Measurements from ENCODE around the gene KRTAP9-1.
A peak's percentile ranks its signal among the peaks of the same experiment; 100 is the strongest.

The KRTAP9-1 gene

DNA sequence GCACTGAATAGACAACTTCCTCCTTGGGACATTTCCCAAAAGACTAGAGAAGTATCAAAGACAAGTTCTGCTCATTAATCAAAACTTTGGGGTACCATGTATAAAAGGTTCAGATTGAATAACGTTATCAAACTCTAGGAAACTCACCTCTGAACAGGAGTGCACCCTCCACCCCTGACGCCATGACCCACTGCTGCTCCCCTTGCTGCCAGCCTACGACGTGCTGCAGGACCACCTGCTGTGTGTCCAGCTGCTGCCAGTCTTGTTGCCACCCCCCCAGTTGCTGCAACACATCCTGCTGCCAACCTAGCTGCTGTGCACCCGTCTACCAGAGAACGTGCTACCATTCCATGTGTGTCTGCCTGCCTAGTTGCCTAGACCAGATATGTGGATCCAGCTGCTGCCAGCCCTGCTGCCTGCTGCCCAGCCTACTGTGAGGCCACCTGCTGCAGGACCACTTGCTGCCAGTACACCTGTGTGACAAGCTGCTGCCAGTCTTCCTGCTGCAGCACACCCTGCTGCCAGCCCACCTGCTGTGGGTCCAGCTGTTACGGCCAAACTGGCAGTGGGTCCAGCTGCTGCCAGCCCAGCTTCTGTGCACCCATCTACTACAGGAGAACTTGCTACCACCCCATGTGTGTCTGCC, 23.0 kb downstream of the KRTAP9-1 start:
- no peak for DNase-seq
- no peak overlapping the region for H2AK5ac ChIP-seq (ENCODE audit: low read length)
- no peak overlapping the region for H2BK5ac ChIP-seq (ENCODE audit: low read depth, low read length, poor library complexity)
- H3K36me3 ChIP-seq (ENCODE audit: control insufficient read depth in 1 of 2, insufficient read depth in 2 of 2, low read length in 2 of 2) = no peaks in the 10 kb centered on the region
- H2BK12ac ChIP-seq (ENCODE audit: low read length) = no peak overlapping the region
- H4K91ac ChIP-seq (ENCODE audit: low read depth, low read length) = no peak overlapping the region
- H4K8ac ChIP-seq (ENCODE audit: low read depth, low read length) = no peak overlapping the region
- no peak overlapping the region for H3K27ac ChIP-seq (ENCODE audit: low read depth, low read length)
- peak overlapping the region; percentile 10 for H3K4me3 ChIP-seq (ENCODE audit: low read depth, low read length)
- H2AFZ ChIP-seq (ENCODE audit: insufficient read depth, low read length, poor library complexity) = no peak overlapping the region
- H3K14ac ChIP-seq (ENCODE audit: low read length) = no peak overlapping the region
- no peak overlapping the region for H2BK120ac ChIP-seq (ENCODE audit: insufficient read depth, low read length, poor library complexity)
- H3K18ac ChIP-seq (ENCODE audit: low read length) = no peak overlapping the region
- no peak overlapping the region for H3K4me2 ChIP-seq (ENCODE audit: low read length)
- no CpG with 5 or more reads among the region's 7 CpGs for WGBS (ENCODE audit: extremely low coverage, insufficient coverage, insufficient read length)
- no peaks in the 10 kb centered on the region for H3K4me1 ChIP-seq (ENCODE audit: control insufficient read depth in 1 of 2, insufficient read depth in 2 of 2, low read length in 2 of 2)
- H3K27me3 ChIP-seq (ENCODE audit: insufficient read depth, low read length) = no peaks in the 10 kb centered on the region
- H3K9ac ChIP-seq (ENCODE audit: low read length) = no peak overlapping the region
- no peaks in the 10 kb centered on the region for H3K79me1 ChIP-seq (ENCODE audit: low read length)
- H3K4ac ChIP-seq (ENCODE audit: low read depth, low read length) = no peak overlapping the region
- H3K9me3 ChIP-seq (ENCODE audit: insufficient read depth, low read depth, low read length) = no peaks in the 10 kb centered on the region
- H3K79me2 ChIP-seq (ENCODE audit: control insufficient read depth, insufficient read depth, low read length, poor library complexity) = no peaks in the 10 kb centered on the region
- no peak overlapping the region for H4K12ac ChIP-seq (ENCODE audit: low read depth, low read length)
- H3K23ac ChIP-seq (ENCODE audit: low read length) = no peak overlapping the region

DNA sequence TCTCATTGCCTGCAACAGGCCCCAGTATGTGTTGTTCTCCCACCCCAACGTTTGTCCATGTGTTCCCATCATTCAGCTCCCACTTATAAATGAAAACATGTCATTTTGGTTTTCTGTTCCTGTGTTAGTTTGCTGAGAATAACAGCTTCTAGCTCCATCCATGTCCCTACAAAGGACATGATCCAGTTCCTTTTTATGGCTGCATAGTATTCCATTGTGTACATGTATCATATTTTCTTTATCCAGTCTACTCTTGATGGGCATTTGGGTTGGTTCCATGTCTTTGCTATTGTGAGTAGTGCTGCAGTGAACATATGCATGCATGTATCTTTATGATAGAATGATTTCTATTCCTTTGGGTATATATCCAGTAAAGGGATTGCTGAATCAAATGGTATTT, 26.0 kb downstream of the KRTAP9-1 start:
- no peak overlapping the region for H2AFZ ChIP-seq (ENCODE audit: insufficient read depth, low read length, poor library complexity)
- H3K4me3 ChIP-seq (ENCODE audit: low read depth, low read length) = no peak overlapping the region
- no peak overlapping the region for H3K27ac ChIP-seq (ENCODE audit: low read depth, low read length)
- no CpG with 5 or more reads among the region's 1 CpG for WGBS (ENCODE audit: extremely low coverage, insufficient coverage, insufficient read length)
- no peak overlapping the region for H2BK5ac ChIP-seq (ENCODE audit: low read depth, low read length, poor library complexity)
- no peak overlapping the region for H3K9ac ChIP-seq (ENCODE audit: low read length)
- no peak for DNase-seq
- no peaks in the 10 kb centered on the region for H3K9me3 ChIP-seq (ENCODE audit: insufficient read depth, low read depth, low read length)
- no peaks in the 10 kb centered on the region for H3K36me3 ChIP-seq (ENCODE audit: control insufficient read depth in 1 of 2, insufficient read depth in 2 of 2, low read length in 2 of 2)
- H3K4me1 ChIP-seq (ENCODE audit: control insufficient read depth in 1 of 2, insufficient read depth in 2 of 2, low read length in 2 of 2) = no peaks in the 10 kb centered on the region
- no peak overlapping the region for H2BK120ac ChIP-seq (ENCODE audit: insufficient read depth, low read length, poor library complexity)
- H2BK12ac ChIP-seq (ENCODE audit: low read length) = no peak overlapping the region
- no peaks in the 10 kb centered on the region for H3K27me3 ChIP-seq (ENCODE audit: insufficient read depth, low read length)
- no peaks in the 10 kb centered on the region for H3K79me2 ChIP-seq (ENCODE audit: control insufficient read depth, insufficient read depth, low read length, poor library complexity)
- no peak overlapping the region for H3K4me2 ChIP-seq (ENCODE audit: low read length)
- H2AK5ac ChIP-seq (ENCODE audit: low read length) = no peak overlapping the region
- no peak overlapping the region for H4K91ac ChIP-seq (ENCODE audit: low read depth, low read length)
- H3K79me1 ChIP-seq (ENCODE audit: low read length) = no peaks in the 10 kb centered on the region
- no peak overlapping the region for H3K18ac ChIP-seq (ENCODE audit: low read length)
- no peak overlapping the region for H4K12ac ChIP-seq (ENCODE audit: low read depth, low read length)
- H3K23ac ChIP-seq (ENCODE audit: low read length) = no peak overlapping the region
- no peak overlapping the region for H3K4ac ChIP-seq (ENCODE audit: low read depth, low read length)
- no peak overlapping the region for H3K14ac ChIP-seq (ENCODE audit: low read length)
- H4K8ac ChIP-seq (ENCODE audit: low read depth, low read length) = no peak overlapping the region

GRCh38 chr17:41223821-41224220, 34.1 kb downstream of the KRTAP9-1 start:
- no peak overlapping the region for H2AK5ac ChIP-seq (ENCODE audit: low read length)
- H3K4ac ChIP-seq (ENCODE audit: low read depth, low read length) = no peak overlapping the region
- no peak overlapping the region for H2AFZ ChIP-seq (ENCODE audit: insufficient read depth, low read length, poor library complexity)
- no peak overlapping the region for H2BK5ac ChIP-seq (ENCODE audit: low read depth, low read length, poor library complexity)
- no peaks in the 10 kb centered on the region for H3K79me2 ChIP-seq (ENCODE audit: control insufficient read depth, insufficient read depth, low read length, poor library complexity)
- no peak overlapping the region for H3K14ac ChIP-seq (ENCODE audit: low read length)
- H2BK120ac ChIP-seq (ENCODE audit: insufficient read depth, low read length, poor library complexity) = no peak overlapping the region
- no peaks in the 10 kb centered on the region for H3K27me3 ChIP-seq (ENCODE audit: insufficient read depth, low read length)
- no peaks in the 10 kb centered on the region for H3K36me3 ChIP-seq (ENCODE audit: control insufficient read depth in 1 of 2, insufficient read depth in 2 of 2, low read length in 2 of 2)
- H3K9ac ChIP-seq (ENCODE audit: low read length) = no peak overlapping the region
- no peak overlapping the region for H3K27ac ChIP-seq (ENCODE audit: low read depth, low read length)
- H3K4me1 ChIP-seq (ENCODE audit: control insufficient read depth in 1 of 2, insufficient read depth in 2 of 2, low read length in 2 of 2) = no peaks in the 10 kb centered on the region
- no CpG with 5 or more reads among the region's 2 CpGs for WGBS (ENCODE audit: extremely low coverage, insufficient coverage, insufficient read length)
- no peak overlapping the region for H3K23ac ChIP-seq (ENCODE audit: low read length)
- no peaks in the 10 kb centered on the region for H3K79me1 ChIP-seq (ENCODE audit: low read length)
- H3K4me3 ChIP-seq (ENCODE audit: low read depth, low read length) = no peak overlapping the region
- no peak for DNase-seq
- H3K9me3 ChIP-seq (ENCODE audit: insufficient read depth, low read depth, low read length) = no peaks in the 10 kb centered on the region
- H2BK12ac ChIP-seq (ENCODE audit: low read length) = no peak overlapping the region
- H4K12ac ChIP-seq (ENCODE audit: low read depth, low read length) = no peak overlapping the region
- H3K4me2 ChIP-seq (ENCODE audit: low read length) = no peak overlapping the region
- no peak overlapping the region for H4K91ac ChIP-seq (ENCODE audit: low read depth, low read length)
- H3K18ac ChIP-seq (ENCODE audit: low read length) = no peak overlapping the region
- H4K8ac ChIP-seq (ENCODE audit: low read depth, low read length) = no peak overlapping the region

- H3K4me2 ChIP-seq (ENCODE audit: low read length) = no peak overlapping the region
- no CpG with 5 or more reads among the region's 6 CpGs for WGBS (ENCODE audit: extremely low coverage, insufficient coverage, insufficient read length)
- no peak overlapping the region for H3K18ac ChIP-seq (ENCODE audit: low read length)
- H3K27me3 ChIP-seq (ENCODE audit: insufficient read depth, low read length) = no peaks in the 10 kb centered on the region
- H3K27ac ChIP-seq (ENCODE audit: low read depth, low read length) = no peak overlapping the region
- no peak overlapping the region for H4K12ac ChIP-seq (ENCODE audit: low read depth, low read length)
- H3K79me1 ChIP-seq (ENCODE audit: low read length) = no peaks in the 10 kb centered on the region
- no peak overlapping the region for H2BK12ac ChIP-seq (ENCODE audit: low read length)
- H3K4me3 ChIP-seq (ENCODE audit: low read depth, low read length) = no peak overlapping the region
- H3K4ac ChIP-seq (ENCODE audit: low read depth, low read length) = no peak overlapping the region
- H3K9me3 ChIP-seq (ENCODE audit: insufficient read depth, low read depth, low read length) = no peaks in the 10 kb centered on the region
- H3K36me3 ChIP-seq (ENCODE audit: control insufficient read depth in 1 of 2, insufficient read depth in 2 of 2, low read length in 2 of 2) = no peaks in the 10 kb centered on the region
- peak overlapping the region; percentile 40 for H2BK5ac ChIP-seq (ENCODE audit: low read depth, low read length, poor library complexity)
- no peak overlapping the region for H2AFZ ChIP-seq (ENCODE audit: insufficient read depth, low read length, poor library complexity)
- H3K14ac ChIP-seq (ENCODE audit: low read length) = no peak overlapping the region
- H4K8ac ChIP-seq (ENCODE audit: low read depth, low read length) = no peak overlapping the region
- no peak overlapping the region for H2AK5ac ChIP-seq (ENCODE audit: low read length)
- DNase-seq = peak in 1 of 2 donors; percentile 35
- H3K23ac ChIP-seq (ENCODE audit: low read length) = no peak overlapping the region
- H2BK120ac ChIP-seq (ENCODE audit: insufficient read depth, low read length, poor library complexity) = no peak overlapping the region
- H4K91ac ChIP-seq (ENCODE audit: low read depth, low read length) = no peak overlapping the region
- H3K4me1 ChIP-seq (ENCODE audit: control insufficient read depth in 1 of 2, insufficient read depth in 2 of 2, low read length in 2 of 2) = no peaks in the 10 kb centered on the region
- no peaks in the 10 kb centered on the region for H3K79me2 ChIP-seq (ENCODE audit: control insufficient read depth, insufficient read depth, low read length, poor library complexity)
- no peak overlapping the region for H3K9ac ChIP-seq (ENCODE audit: low read length)
Measured at GRCh38 chr17:41226051-41226450, 36.4 kb downstream of the KRTAP9-1 start.
